ENCODE measurements around the gene MAP4. TPM values are rescaled to one million over a fixed set of nuclear protein-coding genes. Genes with fewer than 3 reads are reported as not detected.
A peak's percentile ranks its signal among the peaks of the same experiment; 100 is the strongest.

MAP4 gene
- total RNA-seq, 1 donor from 2014 or later: 471 TPM

DNA sequence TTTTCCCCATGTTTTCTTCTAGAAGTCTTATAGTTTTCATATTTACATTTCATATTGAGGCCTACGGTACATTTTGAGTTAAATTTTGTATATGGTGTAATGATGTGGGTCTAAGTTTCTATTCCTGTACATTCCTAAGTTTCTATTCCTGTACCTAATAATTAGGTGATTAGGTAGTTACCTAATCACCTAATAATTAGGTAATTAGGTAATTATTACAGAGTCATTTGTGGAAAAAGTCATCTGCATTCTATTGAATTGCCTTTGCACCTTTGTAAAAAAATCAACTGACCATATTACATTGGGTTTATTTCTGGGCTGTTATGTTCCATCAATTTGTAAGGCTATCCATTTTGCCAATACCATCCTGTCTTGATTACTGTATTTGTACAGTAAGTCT lies 37.1 kb downstream of the MAP4 start:
- peaks cover 14% of the 10 kb centered on the region for H3K4me1 Mint-ChIP-seq (ENCODE audit: low read depth, unreplicated experiment)

DNA sequence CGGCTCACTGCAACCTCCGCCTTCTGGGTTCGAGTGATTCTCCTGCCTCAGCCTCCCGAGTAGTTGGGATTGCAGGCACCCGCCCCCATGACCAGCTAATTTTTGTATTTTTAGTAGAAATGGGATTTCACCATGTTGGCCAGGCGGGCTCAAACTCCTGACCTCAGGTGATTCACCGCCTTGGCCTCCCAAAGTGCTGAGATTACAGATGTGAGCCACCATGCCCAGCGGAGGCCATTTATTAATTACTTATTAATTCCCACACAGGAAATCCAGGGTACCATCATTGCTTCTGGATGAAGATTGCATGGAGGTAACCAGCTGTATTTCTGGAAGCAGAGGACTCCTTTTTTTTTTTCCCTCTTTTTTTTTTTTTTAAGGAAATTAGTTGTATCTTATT lies 37.8 kb downstream of the MAP4 start:
- no peak overlapping the region for H3K27ac ChIP-seq (ENCODE audit: low read depth, low read length)
- FAIRE-seq: no peak
- no peak overlapping the region for H2AFZ ChIP-seq (ENCODE audit: low read depth, low read length)
- no peaks in the 10 kb centered on the region for H3K27me3 Mint-ChIP-seq (ENCODE audit: low read depth, unreplicated experiment)
- no peaks in the 10 kb centered on the region for H3K27me3 ChIP-seq (ENCODE audit: insufficient read depth, low read length)
- H3K4me1 Mint-ChIP-seq (ENCODE audit: low read depth, unreplicated experiment): peaks cover 8% of the 10 kb centered on the region
- no peaks in the 10 kb centered on the region for H3K4me1 ChIP-seq (ENCODE audit: insufficient read depth, low read length)
- H3K9me3 Mint-ChIP-seq (ENCODE audit: unreplicated experiment): no peaks in the 10 kb centered on the region
- peaks cover 4% of the 10 kb centered on the region for H3K36me3 ChIP-seq (ENCODE audit: insufficient read depth, low read length)
- peaks cover 75% of the 10 kb centered on the region for H3K79me2 ChIP-seq (ENCODE audit: insufficient read depth, low read length)
- H3K27ac Mint-ChIP-seq (ENCODE audit: unreplicated experiment): no peak overlapping the region
- H3K9ac ChIP-seq (ENCODE audit: low read length): no peak overlapping the region
- DNase-seq (ENCODE audit: low read depth): no peak
- peaks cover 5% of the 10 kb centered on the region for H3K36me3 Mint-ChIP-seq (ENCODE audit: low read depth, unreplicated experiment)
- peaks cover 82% of the 10 kb centered on the region for H4K20me1 ChIP-seq (ENCODE audit: insufficient read depth, low read length)
- TF ChIP-seq, protein P1, sequence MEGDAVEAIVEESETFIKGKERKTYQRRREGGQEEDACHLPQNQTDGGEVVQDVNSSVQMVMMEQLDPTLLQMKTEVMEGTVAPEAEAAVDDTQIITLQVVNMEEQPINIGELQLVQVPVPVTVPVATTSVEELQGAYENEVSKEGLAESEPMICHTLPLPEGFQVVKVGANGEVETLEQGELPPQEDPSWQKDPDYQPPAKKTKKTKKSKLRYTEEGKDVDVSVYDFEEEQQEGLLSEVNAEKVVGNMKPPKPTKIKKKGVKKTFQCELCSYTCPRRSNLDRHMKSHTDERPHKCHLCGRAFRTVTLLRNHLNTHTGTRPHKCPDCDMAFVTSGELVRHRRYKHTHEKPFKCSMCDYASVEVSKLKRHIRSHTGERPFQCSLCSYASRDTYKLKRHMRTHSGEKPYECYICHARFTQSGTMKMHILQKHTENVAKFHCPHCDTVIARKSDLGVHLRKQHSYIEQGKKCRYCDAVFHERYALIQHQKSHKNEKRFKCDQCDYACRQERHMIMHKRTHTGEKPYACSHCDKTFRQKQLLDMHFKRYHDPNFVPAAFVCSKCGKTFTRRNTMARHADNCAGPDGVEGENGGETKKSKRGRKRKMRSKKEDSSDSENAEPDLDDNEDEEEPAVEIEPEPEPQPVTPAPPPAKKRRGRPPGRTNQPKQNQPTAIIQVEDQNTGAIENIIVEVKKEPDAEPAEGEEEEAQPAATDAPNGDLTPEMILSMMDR (IDR thresholded peaks at IDR 0.05; ENCODE audit: insufficient read depth, low read depth, low read length): no peak
- no peak for TF ChIP-seq EZH2 (IDR thresholded peaks at IDR 0.05; ENCODE audit: insufficient read depth, low read length)
- H3K4me3 Mint-ChIP-seq (ENCODE audit: unreplicated experiment): no peak overlapping the region
- H3K4me2 ChIP-seq (ENCODE audit: low read length): no peak overlapping the region
- no peaks in the 10 kb centered on the region for H3K9me3 ChIP-seq (ENCODE audit: insufficient read depth, low read depth, low read length)
- H3K4me3 ChIP-seq (ENCODE audit: insufficient read depth, low read depth, low read length): no peak overlapping the region

More for the DNA sequence above, 37.1 kb downstream of the MAP4 start:
- H3K4me1 ChIP-seq (ENCODE audit: insufficient read depth, low read length): peaks cover 2% of the 10 kb centered on the region
- Mint-ChIP-seq H3K36me3 (ENCODE audit: low read depth, unreplicated experiment) (peaks cover 6% of the 10 kb centered on the region), H3K27ac (ENCODE audit: unreplicated experiment) (peak overlapping the region; percentile 1), H3K27me3 (ENCODE audit: low read depth, unreplicated experiment) (no peaks in the 10 kb centered on the region), H3K4me3 (ENCODE audit: unreplicated experiment) (no peak overlapping the region), H3K9me3 (ENCODE audit: unreplicated experiment) (no peaks in the 10 kb centered on the region)
- H3K36me3 ChIP-seq (ENCODE audit: insufficient read depth, low read length): no peaks in the 10 kb centered on the region
- no peaks in the 10 kb centered on the region for H3K27me3 ChIP-seq (ENCODE audit: insufficient read depth, low read length)
- no peaks in the 10 kb centered on the region for H3K9me3 ChIP-seq (ENCODE audit: insufficient read depth, low read depth, low read length)
- DNase-seq (ENCODE audit: low read depth): no peak
- H4K20me1 ChIP-seq (ENCODE audit: insufficient read depth, low read length): peaks cover 81% of the 10 kb centered on the region
- TF ChIP-seq EZH2 (IDR thresholded peaks at IDR 0.05; ENCODE audit: insufficient read depth, low read length): no peak
- TF ChIP-seq, protein P1 (IDR thresholded peaks at IDR 0.05; ENCODE audit: insufficient read depth, low read depth, low read length): no peak
- FAIRE-seq: no peak
- no peak overlapping the region for H3K4me3 ChIP-seq (ENCODE audit: insufficient read depth, low read depth, low read length)
- no peak overlapping the region for H3K4me2 ChIP-seq (ENCODE audit: low read length)
- no peak overlapping the region for H3K9ac ChIP-seq (ENCODE audit: low read length)
- no peak overlapping the region for H3K27ac ChIP-seq (ENCODE audit: low read depth, low read length)
- peaks cover 75% of the 10 kb centered on the region for H3K79me2 ChIP-seq (ENCODE audit: insufficient read depth, low read length)
- no peak overlapping the region for H2AFZ ChIP-seq (ENCODE audit: low read depth, low read length)

DNA sequence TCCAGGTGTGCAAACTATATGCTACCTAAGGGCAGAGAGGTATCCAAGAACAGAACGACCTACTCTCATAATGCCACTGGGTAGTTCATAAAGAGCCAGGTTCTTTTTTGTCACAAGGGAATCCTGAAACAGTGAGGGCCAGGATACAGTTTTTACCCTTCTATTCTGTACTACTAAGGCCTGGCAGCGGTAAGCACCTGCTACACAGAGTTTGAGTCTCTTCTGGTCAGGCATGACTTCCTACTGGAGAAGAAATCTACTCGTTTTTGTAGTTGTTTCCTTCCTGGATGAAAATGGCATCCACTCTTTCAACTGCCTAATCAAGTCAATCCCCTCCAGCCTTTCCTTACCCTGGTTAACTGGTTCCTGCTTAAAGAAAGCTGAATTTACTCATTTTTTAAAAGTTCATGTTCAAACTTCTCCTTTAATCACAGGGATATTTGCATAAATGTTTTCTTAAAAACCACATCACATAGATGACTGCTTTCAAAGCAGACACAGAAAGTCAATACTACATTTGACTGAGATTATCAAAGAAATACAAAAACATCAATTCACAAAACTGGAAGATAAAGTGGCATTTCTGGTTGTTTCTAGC lies 40.0 kb downstream of the MAP4 start:
- no peak for FAIRE-seq
- Mint-ChIP-seq H3K9me3 (ENCODE audit: unreplicated experiment) (no peaks in the 10 kb centered on the region), H3K36me3 (ENCODE audit: low read depth, unreplicated experiment) (peaks cover 7% of the 10 kb centered on the region), H3K4me1 (ENCODE audit: low read depth, unreplicated experiment) (peaks cover 4% of the 10 kb centered on the region), H3K27me3 (ENCODE audit: low read depth, unreplicated experiment) (no peaks in the 10 kb centered on the region), H3K27ac (ENCODE audit: unreplicated experiment) (no peak overlapping the region), H3K4me3 (ENCODE audit: unreplicated experiment) (no peak overlapping the region)
- H3K27ac ChIP-seq (ENCODE audit: low read depth, low read length): no peak overlapping the region
- no peak overlapping the region for H2AFZ ChIP-seq (ENCODE audit: low read depth, low read length)
- H3K27me3 ChIP-seq (ENCODE audit: insufficient read depth, low read length): no peaks in the 10 kb centered on the region
- H3K4me3 ChIP-seq (ENCODE audit: insufficient read depth, low read depth, low read length): no peak overlapping the region
- H3K9ac ChIP-seq (ENCODE audit: low read length): no peak overlapping the region
- DNase-seq (ENCODE audit: low read depth): no peak
- H3K36me3 ChIP-seq (ENCODE audit: insufficient read depth, low read length): peaks cover 4% of the 10 kb centered on the region
- H3K4me1 ChIP-seq (ENCODE audit: insufficient read depth, low read length): no peaks in the 10 kb centered on the region
- H3K9me3 ChIP-seq (ENCODE audit: insufficient read depth, low read depth, low read length): no peaks in the 10 kb centered on the region
- H4K20me1 ChIP-seq (ENCODE audit: insufficient read depth, low read length): peaks cover 71% of the 10 kb centered on the region
- no peak overlapping the region for H3K4me2 ChIP-seq (ENCODE audit: low read length)
- no peak for TF ChIP-seq EZH2 (IDR thresholded peaks at IDR 0.05; ENCODE audit: insufficient read depth, low read length)
- TF ChIP-seq, protein P1 (IDR thresholded peaks at IDR 0.05; ENCODE audit: insufficient read depth, low read depth, low read length): no peak
- H3K79me2 ChIP-seq (ENCODE audit: insufficient read depth, low read length): peaks cover 64% of the 10 kb centered on the region

All from astrocyte (in vitro differentiated cells and primary cell).